Measurements from ENCODE around the gene TMEM151A. TPM values are rescaled to one million over a fixed set of nuclear protein-coding genes. Genes with fewer than 3 reads are reported as not detected.

The TMEM151A gene
- total and polyA plus RNA-seq, 9 donors: 0.15 to 10.8 (median 0.24) TPM; not detected in 4

- Histone ChIP-seq H3K4me3 (no peak overlapping the region), H3K27me3 (no peaks in the 10 kb centered on the region), H3K36me3 (no peaks in the 10 kb centered on the region), H3K9me3 (no peaks in the 10 kb centered on the region), H3K4me1 (ENCODE audit: insufficient read depth) (peaks cover 14% of the 10 kb centered on the region), H3K27ac (no peak overlapping the region)
- intact Hi-C loops (cut with DNase I): loop anchor here in 3 of 4 donors (1.0 kb wide), 2 partner anchors 16 to 17 kb away; no protein-coding TSS in a partner anchor
- 9 to 12% (median 10%) methylated on average over 17 to 19 of the region's 19 CpGs for WGBS, 3 donors
- no peak for TF ChIP-seq POLR2A (IDR thresholded peaks at IDR 0.05)
- no peak for TF ChIP-seq EP300 (IDR thresholded peaks at IDR 0.05)
- peak; percentile 86 to 96 (median 95) for TF ChIP-seq CTCF (IDR thresholded peaks at IDR 0.05)
- DNase-seq: peak; percentile 63 to 87 (median 78)
These were observed 36.8 kb downstream of the TMEM151A start for GRCh38 chr11:66328302-66329144.

- intact Hi-C loops (cut with DNase I): no loop called here
- Histone ChIP-seq H3K27ac (no peak overlapping the region), H3K36me3 (no peaks in the 10 kb centered on the region), H3K4me1 (ENCODE audit: insufficient read depth) (peaks cover 14% of the 10 kb centered on the region), H3K9me3 (no peaks in the 10 kb centered on the region), H3K27me3 (no peaks in the 10 kb centered on the region), H3K4me3 (no peak overlapping the region)
- TF ChIP-seq POLR2A (IDR thresholded peaks at IDR 0.05) (no peak), EP300 (IDR thresholded peaks at IDR 0.05) (no peak), CTCF (IDR thresholded peaks at IDR 0.05) (no peak)
- no peak for DNase-seq
- 71 to 87% (median 75%) methylated on average over 3 of the region's 3 CpGs for WGBS, 3 donors
These were observed 37.5 kb downstream of the TMEM151A start for GRCh38 chr11:66329165-66329673.

- Histone ChIP-seq H3K9me3 (no peaks in the 10 kb centered on the region), H3K4me3 (no peak overlapping the region), H3K4me1 (ENCODE audit: insufficient read depth) (peaks cover 13% of the 10 kb centered on the region), H3K27ac (no peak overlapping the region), H3K36me3 (no peaks in the 10 kb centered on the region), H3K27me3 (no peaks in the 10 kb centered on the region)
- peak in 1 of 5 donors; percentile 37 for DNase-seq
- TF ChIP-seq POLR2A (IDR thresholded peaks at IDR 0.05): no peak
- TF ChIP-seq CTCF (IDR thresholded peaks at IDR 0.05): no peak
- TF ChIP-seq EP300 (IDR thresholded peaks at IDR 0.05): no peak
- intact Hi-C loops (cut with DNase I): loop anchor here in 1 of 4 donors (10.0 kb wide), 1 partner anchor 46 kb away; the partner anchor contains the start of gene YIF1A
- WGBS, 3 donors: 37 to 48% (median 44%) methylated on average over 10 of the region's 10 CpGs
These were observed 39.2 kb downstream of the TMEM151A start for GRCh38 chr11:66330931-66331330.

- H3K4me3 ChIP-seq: no peak overlapping the region
- TF ChIP-seq POLR2A (IDR thresholded peaks at IDR 0.05): no peak
- TF ChIP-seq CTCF (IDR thresholded peaks at IDR 0.05): no peak
- no peak for TF ChIP-seq EP300 (IDR thresholded peaks at IDR 0.05)
- WGBS, 3 donors: 89 to 92% (median 91%) methylated on average over 12 of the region's 12 CpGs
- H3K27me3 ChIP-seq: no peaks in the 10 kb centered on the region
- H3K4me1 ChIP-seq (ENCODE audit: insufficient read depth): peaks cover 14% of the 10 kb centered on the region
- no peaks in the 10 kb centered on the region for H3K9me3 ChIP-seq
- peak in 2 of 5 donors; percentile 15 to 28 for DNase-seq
- intact Hi-C loops (cut with DNase I): loop anchor here in 1 of 4 donors (10.0 kb wide), 1 partner anchor 47 kb away; the partner anchor contains the start of gene YIF1A
- H3K27ac ChIP-seq: no peak overlapping the region
- no peaks in the 10 kb centered on the region for H3K36me3 ChIP-seq
These were observed 40.1 kb downstream of the TMEM151A start for GRCh38 chr11:66331542-66332370.

Data from ovary (tissue), 9 donors.